ENCODE measurements around the gene TSHZ2.

TSHZ2 gene

DNA sequence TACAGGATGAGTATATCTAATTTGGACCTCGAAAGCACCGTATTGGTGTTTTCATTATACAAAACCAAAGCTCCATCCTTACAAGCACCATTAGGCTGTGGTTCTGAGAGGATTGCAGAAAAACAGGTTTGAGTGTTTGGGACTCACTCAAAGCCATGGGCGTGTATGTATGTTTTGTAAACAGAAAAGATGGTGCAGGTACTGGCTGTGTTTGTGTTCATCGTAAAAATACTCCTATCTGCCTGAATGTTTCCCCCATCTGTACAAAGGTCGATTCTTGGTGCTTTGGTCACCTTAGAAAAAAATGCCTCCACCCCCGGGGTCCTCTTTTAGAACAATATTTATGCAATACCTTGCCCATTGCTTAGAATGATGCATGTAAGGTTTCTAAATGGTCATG lies 286.6 kb downstream of the TSHZ2 start:
- Histone ChIP-seq H3K4me1 (ENCODE audit: control insufficient read depth, insufficient read depth, low read length) (no peaks in the 10 kb centered on the region), H3K4me3 (ENCODE audit: low read length) (no peak overlapping the region), H3K9me3 (ENCODE audit: control insufficient read depth, insufficient read depth, low read length) (0 out of 2 replicates have a peak, but pooled peaks cover 1% of the 10 kb centered on the region), H3K27me3 (ENCODE audit: control insufficient read depth, insufficient read depth, low read length) (no peaks in the 10 kb centered on the region), H3K27ac (ENCODE audit: low read length) (no peak overlapping the region), H3K36me3 (ENCODE audit: control insufficient read depth, insufficient read depth, low read length) (no peaks in the 10 kb centered on the region)
- no CpG with 5 or more reads among the region's 6 CpGs for WGBS (ENCODE audit: insufficient coverage, insufficient read length)
- DNase-seq (ENCODE audit: low read depth, low spot score): no peak

DNA sequence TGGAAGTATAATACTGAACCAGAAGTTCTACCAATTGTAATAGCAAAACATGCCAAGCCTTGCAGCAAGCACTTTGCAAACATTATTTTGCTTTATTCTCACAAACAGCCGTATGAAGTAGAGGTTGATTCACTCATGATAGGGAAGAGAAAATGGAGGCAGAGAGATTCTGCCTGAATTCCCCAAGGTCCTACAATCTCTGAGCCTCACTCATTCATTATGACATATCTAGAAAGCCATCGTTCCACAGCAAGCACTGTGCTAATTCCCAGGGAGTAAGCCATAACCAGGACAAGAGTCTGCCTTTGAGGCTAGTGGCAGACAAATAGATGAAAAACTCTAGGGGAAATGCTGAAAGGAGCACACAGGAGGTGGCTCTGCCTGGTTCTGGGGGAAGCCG lies 288.0 kb downstream of the TSHZ2 start:
- no peaks in the 10 kb centered on the region for H3K27me3 ChIP-seq (ENCODE audit: control insufficient read depth, insufficient read depth, low read length)
- no peaks in the 10 kb centered on the region for H3K4me1 ChIP-seq (ENCODE audit: control insufficient read depth, insufficient read depth, low read length)
- no peak overlapping the region for H3K4me3 ChIP-seq (ENCODE audit: low read length)
- H3K9me3 ChIP-seq (ENCODE audit: control insufficient read depth, insufficient read depth, low read length): no peaks in the 10 kb centered on the region
- H3K36me3 ChIP-seq (ENCODE audit: control insufficient read depth, insufficient read depth, low read length): no peaks in the 10 kb centered on the region
- no peak for DNase-seq (ENCODE audit: low read depth, low spot score)
- no CpG with 5 or more reads among the region's 3 CpGs for WGBS (ENCODE audit: insufficient coverage, insufficient read length)
- no peak overlapping the region for H3K27ac ChIP-seq (ENCODE audit: low read length)

DNA sequence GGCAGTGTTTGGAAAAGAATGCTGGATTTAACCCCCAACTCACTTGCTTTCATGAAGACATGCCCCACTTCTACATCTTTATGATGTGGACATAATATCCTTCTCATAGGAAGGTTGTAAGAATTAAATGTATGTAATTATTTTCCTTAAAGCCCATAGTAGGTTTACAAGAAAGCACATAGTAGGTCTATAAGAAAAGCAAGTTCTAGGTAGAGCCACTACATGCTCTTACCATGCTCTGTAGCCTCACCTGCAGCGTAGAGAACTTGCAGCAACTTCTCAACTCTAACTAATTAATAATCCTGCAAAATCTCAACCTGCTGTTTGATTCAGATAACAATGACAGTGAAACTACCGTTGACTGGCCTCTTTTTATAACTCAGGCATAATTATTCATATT lies 288.4 kb downstream of the TSHZ2 start:
- H3K4me3 ChIP-seq (ENCODE audit: low read length): no peak overlapping the region
- H3K27me3 ChIP-seq (ENCODE audit: control insufficient read depth, insufficient read depth, low read length): no peaks in the 10 kb centered on the region
- no peaks in the 10 kb centered on the region for H3K4me1 ChIP-seq (ENCODE audit: control insufficient read depth, insufficient read depth, low read length)
- no peak overlapping the region for H3K27ac ChIP-seq (ENCODE audit: low read length)
- no peaks in the 10 kb centered on the region for H3K36me3 ChIP-seq (ENCODE audit: control insufficient read depth, insufficient read depth, low read length)
- no peaks in the 10 kb centered on the region for H3K9me3 ChIP-seq (ENCODE audit: control insufficient read depth, insufficient read depth, low read length)
- WGBS (ENCODE audit: insufficient coverage, insufficient read length): no CpG with 5 or more reads among the region's 2 CpGs
- DNase-seq (ENCODE audit: low read depth, low spot score): no peak

DNA sequence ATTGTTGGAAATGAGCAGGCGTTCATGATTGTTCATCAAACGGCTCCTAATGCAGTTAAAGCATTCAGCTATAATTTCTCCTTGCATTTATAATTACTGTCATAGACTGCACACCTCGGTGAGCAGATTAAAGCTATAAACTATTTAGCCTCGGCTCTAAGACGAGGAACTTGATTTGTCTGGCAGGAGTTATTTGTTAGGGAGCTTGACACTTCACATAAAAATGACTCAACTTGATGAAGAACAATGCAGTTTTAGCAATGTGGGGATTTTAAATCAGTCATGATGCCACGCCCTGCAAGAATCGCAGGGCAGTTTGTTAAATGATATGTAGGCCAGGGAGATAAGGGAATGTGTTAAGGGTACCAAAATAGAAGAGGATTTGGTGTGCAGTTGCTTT lies 290.2 kb downstream of the TSHZ2 start:
- Histone ChIP-seq H3K9me3 (ENCODE audit: control insufficient read depth, insufficient read depth, low read length) (no peaks in the 10 kb centered on the region), H3K27me3 (ENCODE audit: control insufficient read depth, insufficient read depth, low read length) (no peaks in the 10 kb centered on the region), H3K27ac (ENCODE audit: low read length) (no peak overlapping the region), H3K4me1 (ENCODE audit: control insufficient read depth, insufficient read depth, low read length) (no peaks in the 10 kb centered on the region), H3K36me3 (ENCODE audit: control insufficient read depth, insufficient read depth, low read length) (no peaks in the 10 kb centered on the region), H3K4me3 (ENCODE audit: low read length) (no peak overlapping the region)
- no CpG with 5 or more reads among the region's 7 CpGs for WGBS (ENCODE audit: insufficient coverage, insufficient read length)
- DNase-seq (ENCODE audit: low read depth, low spot score): no peak

DNA sequence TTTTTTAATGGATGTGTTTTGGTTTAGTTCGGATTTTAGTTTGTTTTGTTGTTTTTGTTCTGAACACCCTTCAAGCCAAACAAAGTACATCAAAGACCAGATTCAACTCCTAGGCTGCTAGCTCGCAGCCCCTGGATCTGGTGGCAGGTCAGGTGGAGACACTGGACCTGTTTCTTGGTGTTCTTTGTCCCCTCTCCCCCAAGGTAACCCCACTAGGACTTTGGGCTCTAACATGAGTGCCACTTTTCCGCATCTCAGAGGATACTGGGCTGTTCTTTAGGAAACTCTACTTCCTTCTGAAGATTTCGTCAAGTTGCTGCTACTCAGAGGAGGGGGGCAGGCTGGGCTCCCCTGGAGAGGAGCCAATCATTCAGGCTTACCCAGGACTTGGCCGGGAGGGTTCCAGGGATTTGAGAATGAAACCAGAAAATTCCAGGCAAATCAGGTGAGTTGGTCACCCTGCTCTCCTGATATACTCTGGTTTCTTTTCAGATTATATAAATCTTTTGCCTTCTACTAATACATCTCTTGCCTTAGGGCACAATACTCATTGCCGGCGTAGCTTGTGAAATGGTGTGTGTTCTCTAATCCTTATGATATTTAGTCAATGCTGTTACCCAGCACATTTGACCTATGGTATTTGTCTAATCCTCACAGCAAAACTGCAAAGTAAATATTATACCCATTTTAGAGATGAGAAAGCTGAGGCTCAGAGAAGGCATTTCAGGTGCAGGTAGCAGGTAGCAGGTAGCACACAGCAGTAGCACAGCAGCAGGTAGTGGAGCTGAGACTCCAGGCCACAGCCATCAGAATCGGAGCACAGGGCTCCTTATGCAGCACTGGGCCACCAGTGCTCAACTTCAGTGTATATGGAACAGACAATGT lies 291.6 kb downstream of the TSHZ2 start:
- no peaks in the 10 kb centered on the region for H3K4me1 ChIP-seq (ENCODE audit: control insufficient read depth, insufficient read depth, low read length)
- H3K4me3 ChIP-seq (ENCODE audit: low read length): no peak overlapping the region
- no peak for DNase-seq (ENCODE audit: low read depth, low spot score)
- no peak overlapping the region for H3K27ac ChIP-seq (ENCODE audit: low read length)
- no peaks in the 10 kb centered on the region for H3K36me3 ChIP-seq (ENCODE audit: control insufficient read depth, insufficient read depth, low read length)
- WGBS (ENCODE audit: insufficient coverage, insufficient read length): no CpG with 5 or more reads among the region's 8 CpGs
- H3K9me3 ChIP-seq (ENCODE audit: control insufficient read depth, insufficient read depth, low read length): no peaks in the 10 kb centered on the region
- no peaks in the 10 kb centered on the region for H3K27me3 ChIP-seq (ENCODE audit: control insufficient read depth, insufficient read depth, low read length)

DNA sequence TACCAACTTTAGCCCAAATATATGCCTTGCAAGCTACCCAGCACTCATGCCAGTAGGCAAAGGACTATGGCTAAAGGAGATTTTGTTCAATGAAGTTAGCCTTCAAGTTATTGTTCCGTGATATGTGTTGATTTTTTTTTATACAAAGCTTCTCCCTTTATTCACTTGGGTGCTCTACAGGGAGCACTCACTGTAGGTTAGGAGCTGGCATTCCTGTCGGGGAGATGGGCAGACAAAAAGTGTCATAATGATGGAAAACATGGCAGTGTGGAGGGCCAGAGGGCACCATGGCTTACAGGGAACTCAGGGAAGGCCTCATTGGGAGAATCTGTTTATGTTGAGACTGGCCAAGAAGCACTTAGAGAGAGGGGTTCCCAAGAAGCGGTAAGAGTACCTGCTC lies 292.4 kb downstream of the TSHZ2 start:
- H3K4me1 ChIP-seq (ENCODE audit: control insufficient read depth, insufficient read depth, low read length): no peaks in the 10 kb centered on the region
- H3K36me3 ChIP-seq (ENCODE audit: control insufficient read depth, insufficient read depth, low read length): no peaks in the 10 kb centered on the region
- no CpG with 5 or more reads among the region's 3 CpGs for WGBS (ENCODE audit: insufficient coverage, insufficient read length)
- no peak overlapping the region for H3K4me3 ChIP-seq (ENCODE audit: low read length)
- no peak overlapping the region for H3K27ac ChIP-seq (ENCODE audit: low read length)
- H3K27me3 ChIP-seq (ENCODE audit: control insufficient read depth, insufficient read depth, low read length): no peaks in the 10 kb centered on the region
- no peak for DNase-seq (ENCODE audit: low read depth, low spot score)
- no peaks in the 10 kb centered on the region for H3K9me3 ChIP-seq (ENCODE audit: control insufficient read depth, insufficient read depth, low read length)

DNA sequence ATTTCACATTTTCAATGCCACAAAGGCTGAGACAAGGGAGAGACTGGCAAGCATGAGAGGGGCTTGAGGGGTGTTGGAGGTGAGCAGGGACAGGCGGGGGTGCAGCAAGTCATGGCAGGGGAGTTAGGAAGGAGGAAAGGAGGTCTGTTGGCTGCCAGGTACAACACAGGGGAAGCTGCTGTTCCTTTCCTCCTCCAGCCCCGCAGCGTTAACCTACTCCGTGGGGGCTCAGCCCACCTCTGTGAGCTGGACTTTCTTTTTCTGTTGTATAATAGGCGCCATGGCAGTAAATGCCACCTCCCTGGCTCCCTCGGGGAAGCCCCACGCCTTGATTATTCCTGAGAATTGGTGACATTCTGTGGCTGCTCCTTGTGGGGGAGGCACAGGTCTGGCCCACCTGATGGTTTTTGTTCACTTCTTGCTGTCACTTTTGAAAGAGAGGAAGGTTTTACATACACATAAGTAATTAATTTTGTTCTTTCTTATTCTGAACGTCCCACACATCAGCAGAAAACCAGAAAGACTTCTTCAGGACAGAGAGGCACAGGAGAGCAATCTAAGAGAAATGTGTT lies 293.2 kb downstream of the TSHZ2 start:
- H3K27ac ChIP-seq (ENCODE audit: low read length): no peak overlapping the region
- H3K9me3 ChIP-seq (ENCODE audit: control insufficient read depth, insufficient read depth, low read length): no peaks in the 10 kb centered on the region
- no peaks in the 10 kb centered on the region for H3K27me3 ChIP-seq (ENCODE audit: control insufficient read depth, insufficient read depth, low read length)
- DNase-seq (ENCODE audit: low read depth, low spot score): no peak
- no peaks in the 10 kb centered on the region for H3K4me1 ChIP-seq (ENCODE audit: control insufficient read depth, insufficient read depth, low read length)
- WGBS (ENCODE audit: insufficient coverage, insufficient read length): no CpG with 5 or more reads among the region's 8 CpGs
- H3K36me3 ChIP-seq (ENCODE audit: control insufficient read depth, insufficient read depth, low read length): no peaks in the 10 kb centered on the region
- H3K4me3 ChIP-seq (ENCODE audit: low read length): no peak overlapping the region

DNA sequence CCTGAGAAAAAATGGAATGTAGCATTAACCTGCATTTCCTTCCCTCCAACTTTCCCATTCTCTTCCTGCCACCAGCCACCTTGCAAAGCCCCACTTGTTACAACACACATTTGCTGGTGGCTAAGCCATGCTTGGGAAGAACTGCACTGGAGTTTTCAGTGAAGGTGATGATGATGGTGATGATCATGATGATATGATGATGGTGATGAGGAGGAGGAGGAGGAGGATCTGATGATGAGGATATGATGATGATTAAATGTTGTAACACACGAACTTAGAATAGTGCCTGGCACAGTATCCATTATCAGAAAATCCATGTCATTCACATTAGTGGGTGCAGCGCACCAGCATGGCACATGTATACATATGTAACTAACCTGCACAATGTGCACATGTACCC lies 297.2 kb downstream of the TSHZ2 start:
- Histone ChIP-seq H3K4me3 (ENCODE audit: low read length) (no peak overlapping the region), H3K36me3 (ENCODE audit: control insufficient read depth, insufficient read depth, low read length) (no peaks in the 10 kb centered on the region), H3K27ac (ENCODE audit: low read length) (no peak overlapping the region), H3K9me3 (ENCODE audit: control insufficient read depth, insufficient read depth, low read length) (no peaks in the 10 kb centered on the region), H3K27me3 (ENCODE audit: control insufficient read depth, insufficient read depth, low read length) (no peaks in the 10 kb centered on the region), H3K4me1 (ENCODE audit: control insufficient read depth, insufficient read depth, low read length) (no peaks in the 10 kb centered on the region)
- WGBS (ENCODE audit: insufficient coverage, insufficient read length): 100% methylated on average over 1 of the region's 2 CpGs
- DNase-seq (ENCODE audit: low read depth, low spot score): no peak

DNA sequence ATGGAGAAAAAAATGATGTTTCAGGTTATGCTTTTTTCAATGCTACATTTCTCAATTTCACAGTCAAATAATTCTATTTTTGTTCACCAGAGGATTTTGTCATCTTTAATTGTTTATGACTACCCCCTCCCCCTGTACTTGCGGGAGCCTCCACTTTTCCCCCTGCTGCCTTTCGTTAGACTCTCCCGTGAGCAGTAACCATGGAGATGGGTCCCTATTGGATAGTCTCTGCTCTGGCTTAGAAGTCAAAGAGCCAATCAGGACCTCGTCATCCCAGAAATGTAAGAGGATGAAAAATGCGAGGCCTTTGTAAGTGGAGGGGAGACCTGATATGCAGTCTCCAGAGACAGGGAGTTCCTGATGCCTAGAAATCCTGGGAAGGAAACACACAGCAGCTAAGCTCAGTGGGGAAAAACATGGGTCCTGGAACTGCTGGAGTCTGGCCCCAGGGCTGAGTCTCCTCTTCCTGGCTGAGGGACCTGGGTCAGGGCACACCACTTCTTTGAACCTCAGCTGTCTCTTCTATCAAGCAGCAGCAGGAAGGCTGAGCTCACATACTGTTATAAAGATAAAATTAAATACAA lies 298.7 kb downstream of the TSHZ2 start:
- Histone ChIP-seq H3K4me3 (ENCODE audit: low read length) (no peak overlapping the region), H3K9me3 (ENCODE audit: control insufficient read depth, insufficient read depth, low read length) (no peaks in the 10 kb centered on the region), H3K27ac (ENCODE audit: low read length) (no peak overlapping the region), H3K27me3 (ENCODE audit: control insufficient read depth, insufficient read depth, low read length) (no peaks in the 10 kb centered on the region), H3K4me1 (ENCODE audit: control insufficient read depth, insufficient read depth, low read length) (no peaks in the 10 kb centered on the region), H3K36me3 (ENCODE audit: control insufficient read depth, insufficient read depth, low read length) (no peaks in the 10 kb centered on the region)
- DNase-seq (ENCODE audit: low read depth, low spot score): no peak
- WGBS (ENCODE audit: insufficient coverage, insufficient read length): no CpG with 5 or more reads among the region's 5 CpGs

DNA sequence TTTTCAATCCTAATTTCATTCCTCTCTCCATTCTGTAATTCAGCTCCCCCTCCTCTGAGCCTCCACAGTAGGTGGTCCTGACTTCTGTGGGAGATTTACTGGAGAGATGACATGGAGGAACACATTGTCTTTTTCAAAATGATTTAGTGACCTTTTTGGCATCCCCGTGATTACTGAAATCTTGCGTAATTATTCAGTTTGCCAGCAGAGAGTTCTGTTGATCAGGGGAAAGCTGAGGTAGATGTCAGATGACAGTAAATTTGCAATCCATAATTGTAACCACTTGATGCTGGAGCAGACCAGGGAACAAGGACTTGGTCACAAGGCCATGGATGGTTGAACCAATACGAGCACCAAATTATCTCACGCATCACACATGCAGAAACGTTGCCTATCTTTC lies 302.2 kb downstream of the TSHZ2 start:
- Histone ChIP-seq H3K27ac (ENCODE audit: low read length) (no peak overlapping the region), H3K4me1 (ENCODE audit: control insufficient read depth, insufficient read depth, low read length) (no peaks in the 10 kb centered on the region), H3K36me3 (ENCODE audit: control insufficient read depth, insufficient read depth, low read length) (no peaks in the 10 kb centered on the region), H3K4me3 (ENCODE audit: low read length) (no peak overlapping the region), H3K9me3 (ENCODE audit: control insufficient read depth, insufficient read depth, low read length) (no peaks in the 10 kb centered on the region), H3K27me3 (ENCODE audit: control insufficient read depth, insufficient read depth, low read length) (no peaks in the 10 kb centered on the region)
- DNase-seq (ENCODE audit: low read depth, low spot score): no peak
- WGBS (ENCODE audit: insufficient coverage, insufficient read length): no CpG with 5 or more reads among the region's 5 CpGs
